Measurements from ENCODE around the gene GPR135. TPM values are rescaled to one million over a fixed set of nuclear protein-coding genes. Genes with fewer than 3 reads are reported as not detected.

The GPR135 gene
- total and polyA plus RNA-seq, 7 experiments from 2014 or later, result 0.11 to 2.7 (median 1.6) TPM

DNA sequence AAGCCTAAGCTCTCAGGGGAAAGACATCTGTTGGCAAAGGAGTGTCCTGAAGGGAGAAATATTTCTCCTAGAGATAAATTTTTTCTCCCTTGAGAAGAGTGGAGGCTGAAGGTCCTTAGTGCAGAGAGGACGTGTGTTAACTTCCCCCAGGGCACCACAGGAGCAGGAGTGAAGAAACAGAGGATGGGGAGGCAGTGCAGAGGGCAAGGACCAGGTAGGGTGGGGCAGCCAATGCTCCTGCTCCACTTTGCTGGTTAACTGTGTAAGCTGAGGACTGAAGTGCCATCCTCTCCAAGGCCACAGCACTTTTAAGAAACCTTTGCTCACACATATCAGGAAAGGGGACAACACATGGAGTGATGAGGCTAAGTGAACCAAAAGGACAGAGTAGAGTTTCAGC, 15.0 kb upstream of the GPR135 start:
- peak overlapping the region in 5 of 10 donors; percentile 6 to 74 (median 46) for H3K4me3 Mint-ChIP-seq
- POLR2A ChIA-PET, result interaction anchor here (0.7 kb wide), 1 partner anchor 801 kb away, joined by 3 read pairs; no protein-coding TSS in a partner anchor
- H3K4me1 Mint-ChIP-seq, result peaks cover 20 to 67% (median 62%) of the 10 kb centered on the region in 7 donors
- Histone ChIP-seq H3K27me3 (ENCODE audit: control insufficient read depth in 2 of 2, insufficient read depth in 2 of 2, low read length in 2 of 2) (no peaks in the 10 kb centered on the region), H3K4me3 (ENCODE audit: low read length) (no peak overlapping the region), H3K27ac (ENCODE audit: low read depth, low read length) (no peak overlapping the region), H3K36me3 (ENCODE audit: control insufficient read depth in 2 of 3, insufficient read depth in 3 of 3, low read length in 3 of 3) (peaks cover 0 to 25% (median 3%) of the 10 kb centered on the region in 3 experiments), H3K4me1 (ENCODE audit: control insufficient read depth in 2 of 2, insufficient read depth in 2 of 2, low read length in 2 of 2) (peaks cover 13 to 15% of the 10 kb centered on the region in 2 donors), H3K9me3 (ENCODE audit: control insufficient read depth in 2 of 3, low read length in 3 of 3) (no peaks in the 10 kb centered on the region)
- peaks cover 0 to 12% (median 5%) of the 10 kb centered on the region in 5 donors for H3K36me3 Mint-ChIP-seq
- H3K9me3 Mint-ChIP-seq, result no peaks in the 10 kb centered on the region
- CTCF ChIA-PET, result no interaction called here
- DNase-seq, result no peak
- ATAC-seq, result no peak
- no peaks in the 10 kb centered on the region for H3K27me3 Mint-ChIP-seq
- intact Hi-C loops (cut with micrococcal nuclease), result loop anchor here (5.0 to 10.0 kb wide), 9 partner anchors 97 to 1502 kb away; partner anchors contain the start of genes CCDC175 (in 1 of the 2), DACT1 (in 1 of the 2), DHRS7 (in 1 of the 2) and MNAT1 (in 1 of the 2)
- H3K27ac Mint-ChIP-seq, result peak overlapping the region in 3 of 9 donors; percentile 10 to 75 (median 16)

DNA sequence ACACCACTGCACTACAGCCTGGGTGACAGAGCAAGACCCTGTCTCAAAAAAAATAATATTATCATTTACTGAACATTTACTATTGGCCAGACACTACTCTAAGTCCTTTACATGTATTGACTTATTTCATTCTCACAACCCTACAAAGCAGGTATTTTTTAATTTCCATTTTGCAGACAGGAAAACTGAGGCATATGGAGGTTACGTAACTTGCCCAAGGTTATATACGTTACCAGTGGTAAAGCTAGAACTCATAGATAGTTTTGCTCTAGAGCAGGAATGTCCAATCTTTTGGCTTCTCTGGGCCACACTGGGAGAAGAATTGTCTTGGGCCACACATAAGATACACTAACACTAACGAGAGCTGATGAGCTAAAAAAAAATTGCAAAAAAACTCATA, 13.4 kb upstream of the GPR135 start:
- CTCF ChIA-PET, result no interaction called here

GRCh38 chr14:59475709-59476108, 10.5 kb upstream of the GPR135 start:
- H3K27ac Mint-ChIP-seq, result no peak overlapping the region
- no peak for DNase-seq
- H3K9me3 Mint-ChIP-seq, result no peaks in the 10 kb centered on the region
- H3K27me3 Mint-ChIP-seq, result no peaks in the 10 kb centered on the region
- intact Hi-C loops (cut with micrococcal nuclease), result no loop called here
- Histone ChIP-seq H3K9me3 (ENCODE audit: control insufficient read depth in 2 of 3, low read length in 3 of 3) (no peaks in the 10 kb centered on the region), H3K4me3 (ENCODE audit: low read length) (no peak overlapping the region), H3K36me3 (ENCODE audit: control insufficient read depth in 2 of 3, insufficient read depth in 3 of 3, low read length in 3 of 3) (peaks cover 0 to 32% (median 3%) of the 10 kb centered on the region in 3 experiments), H3K27ac (ENCODE audit: low read depth, low read length) (no peak overlapping the region), H3K27me3 (ENCODE audit: control insufficient read depth in 2 of 2, insufficient read depth in 2 of 2, low read length in 2 of 2) (no peaks in the 10 kb centered on the region), H3K4me1 (ENCODE audit: control insufficient read depth in 2 of 2, insufficient read depth in 2 of 2, low read length in 2 of 2) (no peaks in the 10 kb centered on the region)
- POLR2A ChIA-PET, result interaction anchor here (1.0 to 1.2 kb wide), 2 partner anchors 9 to 11 kb away, joined by 3 read pairs; partner anchors contain the start of genes GPR135, JKAMP and L3HYPDH
- H3K4me1 Mint-ChIP-seq, result peaks cover 9 to 36% (median 30%) of the 10 kb centered on the region in 7 donors
- no peak for ATAC-seq
- CTCF ChIA-PET, result no interaction called here
- peaks cover 7 to 26% (median 13%) of the 10 kb centered on the region in 5 donors for H3K36me3 Mint-ChIP-seq
- H3K4me3 Mint-ChIP-seq, result no peak overlapping the region

More for the DNA sequence above, 13.4 kb upstream of the GPR135 start:
- Mint-ChIP-seq H3K36me3 (peaks cover 2 to 19% (median 8%) of the 10 kb centered on the region in 5 donors), H3K4me3 (no peak overlapping the region), H3K27me3 (no peaks in the 10 kb centered on the region), H3K9me3 (no peaks in the 10 kb centered on the region), H3K4me1 (peaks cover 17 to 63% (median 57%) of the 10 kb centered on the region in 7 donors), H3K27ac (no peak overlapping the region)
- Histone ChIP-seq H3K4me3 (ENCODE audit: low read length) (no peak overlapping the region), H3K27ac (ENCODE audit: low read depth, low read length) (no peak overlapping the region), H3K27me3 (ENCODE audit: control insufficient read depth in 2 of 2, insufficient read depth in 2 of 2, low read length in 2 of 2) (no peaks in the 10 kb centered on the region), H3K9me3 (ENCODE audit: control insufficient read depth in 2 of 3, low read length in 3 of 3) (no peaks in the 10 kb centered on the region), H3K4me1 (ENCODE audit: control insufficient read depth in 2 of 2, insufficient read depth in 2 of 2, low read length in 2 of 2) (peaks cover 12 to 13% of the 10 kb centered on the region in 2 donors), H3K36me3 (ENCODE audit: control insufficient read depth in 2 of 3, insufficient read depth in 3 of 3, low read length in 3 of 3) (peaks cover 0 to 27% (median 3%) of the 10 kb centered on the region in 3 experiments)
- ATAC-seq (no peak), DNase-seq (no peak)
- intact Hi-C loops (cut with micrococcal nuclease), result no loop called here
- POLR2A ChIA-PET, result interaction anchor here (0.8 kb wide), 1 partner anchor 13 kb away, joined by 4 read pairs; the partner anchor contains the start of gene GPR135

DNA sequence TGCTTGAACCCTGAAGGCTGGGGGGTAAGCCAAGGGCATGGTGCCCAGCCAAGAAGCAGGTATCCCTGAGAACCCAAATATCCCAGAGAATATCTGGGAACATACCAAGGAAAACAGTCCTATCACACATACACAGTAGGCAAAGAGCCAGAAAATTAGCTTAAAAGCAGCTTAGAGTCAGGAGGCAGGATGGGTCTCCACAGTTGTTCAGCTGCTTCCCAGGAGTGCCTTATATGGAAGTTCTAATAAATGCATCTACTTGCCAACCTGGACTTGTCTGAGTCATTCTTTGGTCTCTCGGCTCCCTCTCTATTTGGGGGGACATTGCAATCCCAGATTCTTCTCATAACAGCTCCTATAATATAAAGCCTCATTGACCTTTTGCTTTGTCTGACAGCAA, 9.0 kb upstream of the GPR135 start:
- DNase-seq (no peak), ATAC-seq (no peak)
- no peak overlapping the region for H3K27ac Mint-ChIP-seq
- ChIA-PET POLR2A (no interaction called here), CTCF (no interaction called here)
- Histone ChIP-seq H3K4me1 (ENCODE audit: control insufficient read depth in 2 of 2, insufficient read depth in 2 of 2, low read length in 2 of 2) (no peaks in the 10 kb centered on the region), H3K36me3 (ENCODE audit: control insufficient read depth in 2 of 3, insufficient read depth in 3 of 3, low read length in 3 of 3) (peaks cover 0 to 32% (median 3%) of the 10 kb centered on the region in 3 experiments), H3K4me3 (ENCODE audit: low read length) (no peak overlapping the region), H3K27ac (ENCODE audit: low read depth, low read length) (no peak overlapping the region), H3K9me3 (ENCODE audit: control insufficient read depth in 2 of 3, low read length in 3 of 3) (no peaks in the 10 kb centered on the region), H3K27me3 (ENCODE audit: control insufficient read depth in 2 of 2, insufficient read depth in 2 of 2, low read length in 2 of 2) (no peaks in the 10 kb centered on the region)
- peaks cover 0 to 20% (median 15%) of the 10 kb centered on the region in 7 donors for H3K4me1 Mint-ChIP-seq
- intact Hi-C loops (cut with micrococcal nuclease), result no loop called here
- H3K27me3 Mint-ChIP-seq, result no peaks in the 10 kb centered on the region
- H3K4me3 Mint-ChIP-seq, result no peak overlapping the region
- no peaks in the 10 kb centered on the region for H3K9me3 Mint-ChIP-seq
- H3K36me3 Mint-ChIP-seq, result peaks cover 7 to 26% (median 12%) of the 10 kb centered on the region in 5 donors

GRCh38 chr14:59464486-59465315, 479 bp downstream of the GPR135 start:
- Mint-ChIP-seq H3K4me1 (peaks cover 0 to 17% (median 7%) of the 10 kb centered on the region in 7 donors), H3K9me3 (no peaks in the 10 kb centered on the region), H3K27me3 (peaks cover 8 to 16% (median 12%) of the 10 kb centered on the region in 5 donors), H3K27ac (peak overlapping the region in 5 of 9 donors; percentile 60 to 82 (median 72)), H3K36me3 (peaks cover 2 to 14% (median 6%) of the 10 kb centered on the region in 5 donors), H3K4me3 (peak overlapping the region; percentile 85 to 94 (median 90))
- Histone ChIP-seq H3K4me3 (ENCODE audit: low read length) (peak overlapping the region; percentile 66), H3K27me3 (ENCODE audit: control insufficient read depth in 2 of 2, insufficient read depth in 2 of 2, low read length in 2 of 2) (no peaks in the 10 kb centered on the region), H3K4me1 (ENCODE audit: control insufficient read depth in 2 of 2, insufficient read depth in 2 of 2, low read length in 2 of 2) (peaks cover 0 to 9% of the 10 kb centered on the region in 2 donors), H3K9me3 (ENCODE audit: control insufficient read depth in 2 of 3, low read length in 3 of 3) (no peaks in the 10 kb centered on the region), H3K36me3 (ENCODE audit: control insufficient read depth in 2 of 3, insufficient read depth in 3 of 3, low read length in 3 of 3) (no peaks in the 10 kb centered on the region), H3K27ac (ENCODE audit: low read depth, low read length) (peak overlapping the region; percentile 65)
- ATAC-seq, result peak; percentile 78
- intact Hi-C loops (cut with micrococcal nuclease), result loop anchor here (1.0 to 10.0 kb wide), 6 partner anchors 20 to 1267 kb away; partner anchors contain the start of genes DAAM1 (in 2 of the 2), JKAMP (in 2 of the 2), L3HYPDH (in 2 of the 2) and PPM1A (in 1 of the 2)
- DNase-seq, result peak; percentile 40 to 71 (median 59)
- ChIA-PET CTCF (interaction anchor here (1.0 kb wide), 1 partner anchor 867 kb away, joined by 3 read pairs; no protein-coding TSS in a partner anchor), POLR2A (interaction anchor here (0.5 to 5.2 kb wide), 5 partner anchors 9 to 1507 kb away, joined by 3 to 34 read pairs (median 3); partner anchors contain the start of genes JKAMP and L3HYPDH)

DNA sequence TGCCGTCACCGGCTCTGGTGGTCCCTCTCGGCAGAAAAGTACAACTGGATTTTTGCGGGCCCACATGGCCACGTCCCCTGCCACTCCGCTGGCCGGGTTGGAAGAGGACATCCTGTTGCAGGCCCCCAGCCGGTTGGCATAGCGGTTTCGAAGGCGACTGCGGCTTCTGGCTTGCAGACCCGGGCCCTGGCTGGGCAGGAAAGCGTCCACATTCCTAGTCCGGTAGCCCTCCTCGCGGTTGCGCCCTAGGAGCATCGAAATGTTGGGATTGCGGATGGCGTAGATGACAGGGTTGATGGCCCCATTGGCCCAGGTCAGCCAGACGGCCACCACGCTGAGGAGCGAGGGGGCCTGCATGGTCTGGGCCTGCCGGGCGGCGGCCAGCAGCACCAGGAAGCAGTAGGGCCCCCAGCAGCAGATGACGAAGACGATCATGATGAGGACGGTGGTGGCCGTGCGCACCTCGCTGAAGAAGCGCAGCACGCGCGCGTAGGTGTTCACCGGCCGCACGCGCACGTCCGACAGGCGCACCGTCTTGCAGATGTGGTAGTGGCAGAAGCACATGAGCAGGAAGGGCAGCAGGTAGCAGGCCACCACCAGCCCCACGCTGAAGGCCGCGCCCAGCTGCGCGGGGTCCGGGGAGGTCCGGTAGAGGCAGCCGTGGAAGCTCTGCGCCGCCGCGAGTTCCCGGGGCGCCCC, 1.2 kb downstream of the GPR135 start:
- no peaks in the 10 kb centered on the region for H3K9me3 ChIP-seq (ENCODE audit: control insufficient read depth in 2 of 3, low read length in 3 of 3)
- intact Hi-C loops (cut with micrococcal nuclease), result loop anchor here (1.0 to 10.0 kb wide), 4 partner anchors 20 to 799 kb away; partner anchors contain the start of genes DAAM1 (in 1 of the 2), JKAMP (in 1 of the 2) and L3HYPDH (in 1 of the 2)
- Mint-ChIP-seq H3K27ac (peak overlapping the region in 6 of 9 donors; percentile 25 to 86 (median 62)), H3K4me1 (peaks cover 0 to 17% (median 7%) of the 10 kb centered on the region in 7 donors), H3K27me3 (peaks cover 9 to 24% (median 17%) of the 10 kb centered on the region in 5 donors), H3K4me3 (peak overlapping the region; percentile 85 to 94 (median 90)), H3K36me3 (peaks cover 5 to 17% (median 6%) of the 10 kb centered on the region in 5 donors), H3K9me3 (no peaks in the 10 kb centered on the region)
- peak overlapping the region; percentile 66 for H3K4me3 ChIP-seq (ENCODE audit: low read length)
- ATAC-seq (peak; percentile 1), DNase-seq (peak in 4 of 9 donors; percentile 10 to 44 (median 12))
- POLR2A ChIA-PET, result interaction anchor here (0.5 to 5.2 kb wide), 4 partner anchors 8 to 1508 kb away, joined by 3 to 34 read pairs (median 3); partner anchors contain the start of genes JKAMP and L3HYPDH
- peaks cover 0 to 9% of the 10 kb centered on the region in 2 donors for H3K4me1 ChIP-seq (ENCODE audit: control insufficient read depth in 2 of 2, insufficient read depth in 2 of 2, low read length in 2 of 2)
- H3K36me3 ChIP-seq (ENCODE audit: control insufficient read depth in 2 of 3, insufficient read depth in 3 of 3, low read length in 3 of 3), result no peaks in the 10 kb centered on the region
- H3K27ac ChIP-seq (ENCODE audit: low read depth, low read length), result peak overlapping the region; percentile 65
- CTCF ChIA-PET, result interaction anchor here (1.0 kb wide), 1 partner anchor 113 kb away, joined by 4 read pairs; the partner anchor contains the start of gene CCDC175
- no peaks in the 10 kb centered on the region for H3K27me3 ChIP-seq (ENCODE audit: control insufficient read depth in 2 of 2, insufficient read depth in 2 of 2, low read length in 2 of 2)

Data from naive thymus-derived CD4-positive, alpha-beta T cell (primary cell).